ENCODE measurements around the gene ITGA4.

- TF ChIP-seq POLR2A (IDR thresholded peaks at IDR 0.05) (no peak), CTCF (IDR thresholded peaks at IDR 0.05) (no peak)
Measured at GRCh38 chr2:181520253-181520652, 63.1 kb downstream of the ITGA4 start.

Measured in uterus (tissue), 2 donors.